Measurements from ENCODE around the gene TSC2. TPM values are rescaled to one million over a fixed set of nuclear protein-coding genes. Genes with fewer than 3 reads are reported as not detected.

Gene TSC2
- polyA plus RNA-seq, 1 donor from 2014 or later: 69.2 TPM

DNA sequence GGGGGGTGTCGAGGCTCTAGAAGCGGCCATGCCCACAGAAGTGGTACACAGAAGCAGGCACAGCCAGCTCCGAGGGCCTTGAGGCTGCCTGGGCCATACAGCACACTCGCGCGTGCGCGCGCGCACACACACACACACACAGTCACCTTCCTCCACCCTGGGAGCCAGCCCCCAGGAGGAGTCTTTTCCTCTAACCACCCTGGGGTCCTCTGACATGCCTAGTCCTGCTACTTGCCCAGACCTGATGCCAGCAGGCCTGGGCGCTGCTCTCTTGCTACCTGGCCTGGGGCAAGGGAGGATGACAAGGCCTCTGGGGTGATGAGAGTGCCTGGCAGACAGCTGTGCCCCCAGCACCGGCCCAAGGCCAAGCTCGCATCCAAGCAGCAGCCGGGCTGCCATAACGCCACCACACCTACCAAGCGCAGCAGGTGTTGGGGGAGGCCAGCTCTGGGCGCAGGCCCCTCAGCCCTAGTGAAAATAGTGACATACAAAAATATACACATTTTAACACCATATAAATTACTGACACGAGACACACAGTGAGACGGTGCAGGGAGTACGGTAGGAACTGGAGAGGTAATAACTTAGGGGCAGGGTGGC lies 41.1 kb downstream of the TSC2 start:
- H3K9me3 ChIP-seq (ENCODE audit: low read length): no peaks in the 10 kb centered on the region
- no peak overlapping the region for H2AFZ ChIP-seq (ENCODE audit: low read depth, low read length)
- no peaks in the 10 kb centered on the region for H3K9me2 ChIP-seq (ENCODE audit: insufficient read depth, low read length)
- H3K4me3 ChIP-seq (ENCODE audit: low read length): no peak overlapping the region
- no peak overlapping the region for H3K9ac ChIP-seq (ENCODE audit: low read length)
- no peaks in the 10 kb centered on the region for H3F3A ChIP-seq (ENCODE audit: insufficient read depth, low read length, poor library complexity, severe bottlenecking)
- H3K79me2 ChIP-seq (replicated peaks; ENCODE audit: insufficient read depth, low read length): no peaks in the 10 kb centered on the region
- H3K27ac ChIP-seq (ENCODE audit: low read length): no peak overlapping the region
- H4K20me1 ChIP-seq (ENCODE audit: insufficient read depth): no peaks in the 10 kb centered on the region
- no peak overlapping the region for H3K4me2 ChIP-seq (ENCODE audit: low read length)
- TF ChIP-seq EZH2 (IDR thresholded peaks at IDR 0.05; ENCODE audit: borderline replicate concordance, insufficient read depth, low read length, poor library complexity, severe bottlenecking) (no peak), RAD21 (conservative IDR thresholded peaks at IDR 0.05) (no peak), REST (IDR thresholded peaks at IDR 0.05; ENCODE audit: borderline replicate concordance) (no peak), POLR2AphosphoS5 (IDR thresholded peaks at IDR 0.05) (no peak), MXI1 (conservative IDR thresholded peaks at IDR 0.05; ENCODE audit: poor library complexity, severe bottlenecking) (no peak), SMC3 (conservative IDR thresholded peaks at IDR 0.05; ENCODE audit: poor library complexity) (no peak), TAF1 (IDR thresholded peaks at IDR 0.05; ENCODE audit: low read depth) (no peak), EP300 (conservative IDR thresholded peaks at IDR 0.05; ENCODE audit: poor library complexity, severe bottlenecking) (no peak)
- TF ChIP-seq, protein P1, sequence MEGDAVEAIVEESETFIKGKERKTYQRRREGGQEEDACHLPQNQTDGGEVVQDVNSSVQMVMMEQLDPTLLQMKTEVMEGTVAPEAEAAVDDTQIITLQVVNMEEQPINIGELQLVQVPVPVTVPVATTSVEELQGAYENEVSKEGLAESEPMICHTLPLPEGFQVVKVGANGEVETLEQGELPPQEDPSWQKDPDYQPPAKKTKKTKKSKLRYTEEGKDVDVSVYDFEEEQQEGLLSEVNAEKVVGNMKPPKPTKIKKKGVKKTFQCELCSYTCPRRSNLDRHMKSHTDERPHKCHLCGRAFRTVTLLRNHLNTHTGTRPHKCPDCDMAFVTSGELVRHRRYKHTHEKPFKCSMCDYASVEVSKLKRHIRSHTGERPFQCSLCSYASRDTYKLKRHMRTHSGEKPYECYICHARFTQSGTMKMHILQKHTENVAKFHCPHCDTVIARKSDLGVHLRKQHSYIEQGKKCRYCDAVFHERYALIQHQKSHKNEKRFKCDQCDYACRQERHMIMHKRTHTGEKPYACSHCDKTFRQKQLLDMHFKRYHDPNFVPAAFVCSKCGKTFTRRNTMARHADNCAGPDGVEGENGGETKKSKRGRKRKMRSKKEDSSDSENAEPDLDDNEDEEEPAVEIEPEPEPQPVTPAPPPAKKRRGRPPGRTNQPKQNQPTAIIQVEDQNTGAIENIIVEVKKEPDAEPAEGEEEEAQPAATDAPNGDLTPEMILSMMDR (IDR thresholded peaks at IDR 0.05; ENCODE audit: poor library complexity, severe bottlenecking): no peak
- no peaks in the 10 kb centered on the region for H3K36me3 ChIP-seq (ENCODE audit: insufficient read depth, low read length)
- no peaks in the 10 kb centered on the region for H3K27me3 ChIP-seq (ENCODE audit: insufficient read depth, low read depth, low read length)

GRCh38 chr16:2089706-2090480 lies 42.1 kb downstream of the TSC2 start:
- Histone ChIP-seq H3K79me2 (replicated peaks; ENCODE audit: insufficient read depth, low read length) (no peaks in the 10 kb centered on the region), H3K36me3 (ENCODE audit: insufficient read depth, low read length) (no peaks in the 10 kb centered on the region), H3K9me2 (ENCODE audit: insufficient read depth, low read length) (no peaks in the 10 kb centered on the region), H3K9ac (ENCODE audit: low read length) (no peak overlapping the region), H3K27ac (ENCODE audit: low read length) (no peak overlapping the region), H3K4me2 (ENCODE audit: low read length) (no peak overlapping the region), H3K9me3 (ENCODE audit: low read length) (no peaks in the 10 kb centered on the region), H3F3A (ENCODE audit: insufficient read depth, low read length, poor library complexity, severe bottlenecking) (no peaks in the 10 kb centered on the region), H3K27me3 (ENCODE audit: insufficient read depth, low read depth, low read length) (no peaks in the 10 kb centered on the region), H3K4me3 (ENCODE audit: low read length) (no peak overlapping the region), H2AFZ (ENCODE audit: low read depth, low read length) (no peak overlapping the region), H4K20me1 (ENCODE audit: insufficient read depth) (no peaks in the 10 kb centered on the region)
- TF ChIP-seq POLR2AphosphoS5 (IDR thresholded peaks at IDR 0.05): no peak
- TF ChIP-seq TAF1 (IDR thresholded peaks at IDR 0.05; ENCODE audit: low read depth): no peak
- TF ChIP-seq, protein P1 (IDR thresholded peaks at IDR 0.05; ENCODE audit: poor library complexity, severe bottlenecking): no peak
- TF ChIP-seq REST (IDR thresholded peaks at IDR 0.05; ENCODE audit: borderline replicate concordance): no peak
- TF ChIP-seq RAD21 (conservative IDR thresholded peaks at IDR 0.05): no peak
